Inflammatory macrophage treated with lipopolysaccharide for 4 hours (primary cell): ENCODE measurements around the gene UBR3.
A peak's percentile ranks its signal among the peaks of the same experiment; 100 is the strongest.
"Not testable (repeated sequence)": the region's sequence is repeated elsewhere in the genome, so short reads cannot be mapped to it uniquely, and the experiment has no call there.

ENCODE experiments used
- DNase-seq: peaks from one replicate; pipeline ENCODE4 v3.0.0-alpha.2; 2020

Gene UBR3

DNA sequence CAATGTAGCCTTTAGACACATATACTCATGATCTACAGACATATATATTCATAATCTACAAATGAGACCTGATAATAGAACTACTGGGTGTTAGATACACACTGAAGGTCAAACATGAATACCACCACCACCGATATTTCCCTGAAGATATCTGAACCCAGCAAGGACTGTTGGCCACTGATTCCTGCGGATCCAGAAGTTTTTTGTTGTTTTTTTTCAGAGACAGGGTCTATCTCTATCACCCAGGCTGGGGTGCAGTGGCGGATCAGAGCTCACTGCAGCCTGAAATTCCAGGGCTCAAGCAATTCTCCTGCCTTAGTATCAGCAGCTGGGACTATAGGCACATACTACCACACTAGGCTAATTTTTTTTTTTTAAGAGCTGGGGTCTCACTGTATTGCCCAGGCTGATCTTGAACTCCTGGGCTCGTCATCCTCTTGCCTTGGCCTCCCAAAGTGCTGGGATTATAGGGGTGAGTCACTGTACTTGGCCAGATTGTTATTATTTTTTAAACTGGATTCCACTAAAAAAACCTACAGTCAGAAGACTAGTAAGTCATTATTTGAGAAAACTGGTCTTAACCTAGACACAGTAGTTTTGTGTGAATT, 4.4 kb upstream of the UBR3 start:
- DNase-seq, result no peak

DNA sequence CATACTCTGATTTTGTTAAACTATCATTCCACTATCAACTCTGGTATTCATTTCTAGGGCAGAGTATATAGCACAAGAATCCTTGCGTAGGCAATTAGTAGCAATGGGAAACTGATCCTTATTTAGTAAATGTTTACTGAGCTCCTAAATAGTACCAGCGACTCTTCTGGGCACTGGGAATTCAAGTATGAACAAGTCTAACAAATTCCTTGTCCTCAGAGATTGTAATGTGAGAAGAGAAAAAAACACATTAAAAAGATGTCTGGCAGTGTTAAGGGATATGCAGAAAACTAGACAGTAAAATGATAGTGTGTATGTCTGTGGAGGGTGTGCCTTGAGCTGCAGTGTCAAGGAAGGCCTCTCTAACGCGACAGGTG, 3.3 kb upstream of the UBR3 start:
- DNase-seq, result no peak

DNA sequence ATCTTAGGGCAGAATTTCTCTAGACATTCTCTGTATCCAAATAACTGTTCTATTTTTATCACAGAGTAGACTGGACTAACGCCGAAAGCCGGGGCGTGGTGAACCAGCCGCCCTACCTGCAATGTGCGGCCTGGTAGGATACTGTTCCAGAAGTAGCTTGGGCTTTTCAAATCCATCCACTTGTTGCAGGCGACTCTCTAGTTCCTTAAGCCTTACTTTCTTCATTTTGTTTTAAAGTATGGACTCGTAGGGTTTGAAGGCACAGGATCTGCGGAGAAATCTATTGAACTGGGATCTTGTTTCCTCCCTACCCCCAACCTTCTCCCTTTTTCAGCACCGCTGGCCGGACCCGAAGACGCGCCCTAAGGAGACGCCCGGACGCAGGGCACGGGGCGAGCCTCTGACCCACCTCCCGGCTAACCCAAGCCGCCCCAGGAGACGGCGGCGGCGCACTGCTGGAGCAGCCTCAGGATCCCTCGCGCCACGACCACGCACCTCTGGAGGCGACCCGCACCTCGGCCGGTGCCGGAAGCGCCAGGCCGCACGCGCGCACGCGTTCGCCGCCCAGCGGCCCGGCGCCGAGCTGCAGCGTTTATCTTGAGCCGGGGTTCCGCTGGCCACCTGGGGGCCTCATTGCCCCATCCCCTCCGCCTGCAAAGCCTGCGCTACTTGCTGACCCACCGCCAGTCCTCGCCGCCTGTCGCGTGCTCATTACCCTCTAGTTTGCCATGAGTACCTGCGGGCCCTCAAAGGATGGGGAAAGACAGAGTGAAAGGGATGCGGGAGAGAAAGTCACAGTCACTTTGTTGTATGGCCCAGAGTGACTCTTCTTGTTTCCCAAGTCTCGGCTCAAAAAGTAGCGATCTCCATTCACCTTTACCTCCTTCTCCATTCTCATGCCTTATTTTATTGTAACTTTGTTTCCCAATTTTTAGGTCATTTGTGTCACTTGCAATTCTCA, 2.6 kb upstream of the UBR3 start, which contains the start of gene METTL5:
METTL5 (minus strand) TSS at position 533 of the 961 bp plus-strand sequence; CDS start at position 225, 308 bp downstream.
- peak; percentile 78 for DNase-seq

DNA sequence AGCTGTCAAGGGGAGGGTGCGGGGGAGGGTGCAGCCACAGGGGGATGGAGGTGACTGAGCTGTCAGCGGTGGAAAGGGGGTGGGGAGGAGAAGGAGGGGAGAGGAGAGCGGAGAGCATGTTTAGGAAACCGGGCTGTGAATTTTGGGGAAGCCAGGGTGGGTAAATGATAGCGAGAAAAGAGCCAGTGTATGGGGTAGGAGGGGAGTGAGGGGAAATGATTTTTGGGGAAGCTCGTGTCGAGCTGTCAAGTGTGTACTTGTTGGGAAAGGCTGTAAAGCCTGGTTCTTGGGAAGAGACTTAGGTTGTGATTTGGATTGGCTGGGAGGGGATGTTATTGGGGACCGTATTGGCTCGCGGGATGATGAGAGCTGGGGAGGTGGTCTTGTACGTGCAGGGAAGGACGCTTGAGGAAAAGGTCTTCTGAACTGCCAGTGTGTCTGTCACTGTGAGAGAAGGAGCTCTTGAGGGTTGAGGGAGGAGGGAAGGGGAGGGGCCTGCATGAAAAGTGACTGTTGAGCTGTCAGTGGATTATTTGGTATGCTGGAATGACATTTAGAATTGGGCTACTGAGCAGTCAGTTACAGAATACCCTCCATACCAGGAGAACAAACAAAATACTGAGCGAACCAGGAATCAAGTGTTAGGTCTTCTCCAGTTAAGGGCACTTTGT, 1.0 kb downstream of the UBR3 start:
- peak; percentile 22 for DNase-seq

DNA sequence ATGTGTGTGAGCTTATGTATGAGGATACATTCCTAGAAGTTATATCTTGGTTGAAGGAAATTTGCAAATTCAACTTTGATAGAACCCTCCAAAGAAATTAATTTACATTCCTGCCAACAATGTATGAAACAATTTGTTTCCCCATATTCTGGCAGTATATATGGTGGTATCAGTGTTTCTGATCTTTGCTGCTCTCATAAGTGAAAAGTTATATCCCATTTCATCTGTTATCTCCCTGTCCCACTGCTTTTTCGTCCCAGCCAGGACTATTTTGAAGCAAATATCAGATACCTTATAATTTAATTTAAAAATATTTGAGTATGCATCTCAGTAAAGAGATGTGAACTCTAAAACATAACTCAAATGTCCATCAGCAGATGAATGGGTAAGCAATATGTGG, 7.1 kb downstream of the UBR3 start:
- no peak for DNase-seq

DNA sequence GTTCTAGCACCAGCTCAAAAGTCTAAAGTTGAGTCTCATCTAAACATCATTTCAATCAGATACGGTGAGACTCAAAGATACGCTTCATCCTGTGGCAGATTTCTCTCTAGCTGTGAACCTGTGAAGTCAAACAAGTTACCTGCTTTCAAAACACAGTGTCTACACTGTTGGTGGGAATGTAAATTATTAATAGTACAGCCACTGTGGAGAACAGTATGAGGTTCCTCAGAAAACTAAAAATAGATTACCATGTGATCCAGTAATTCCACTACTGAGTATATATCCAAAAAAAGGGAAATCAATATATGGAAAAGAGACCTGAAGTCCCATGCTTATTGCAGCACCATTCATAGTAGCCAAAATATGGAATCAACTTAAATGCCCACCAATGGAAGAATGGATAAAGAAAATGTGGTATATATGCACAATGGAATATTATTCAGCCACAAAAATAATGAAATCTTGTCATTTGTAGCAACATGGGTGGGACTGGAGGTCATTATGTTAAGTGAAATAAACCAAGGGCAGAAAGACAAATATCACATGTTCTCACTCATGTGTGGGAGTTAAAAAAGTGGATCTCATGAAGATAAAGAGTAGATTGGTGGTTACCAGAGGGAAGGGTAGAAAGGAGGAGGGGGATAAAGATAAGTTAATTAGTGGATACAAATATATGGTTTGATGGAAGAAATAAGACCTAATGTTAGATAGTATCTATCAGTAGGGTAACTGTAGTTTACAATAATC, 11.7 kb downstream of the UBR3 start:
- DNase-seq, result no peak

DNA sequence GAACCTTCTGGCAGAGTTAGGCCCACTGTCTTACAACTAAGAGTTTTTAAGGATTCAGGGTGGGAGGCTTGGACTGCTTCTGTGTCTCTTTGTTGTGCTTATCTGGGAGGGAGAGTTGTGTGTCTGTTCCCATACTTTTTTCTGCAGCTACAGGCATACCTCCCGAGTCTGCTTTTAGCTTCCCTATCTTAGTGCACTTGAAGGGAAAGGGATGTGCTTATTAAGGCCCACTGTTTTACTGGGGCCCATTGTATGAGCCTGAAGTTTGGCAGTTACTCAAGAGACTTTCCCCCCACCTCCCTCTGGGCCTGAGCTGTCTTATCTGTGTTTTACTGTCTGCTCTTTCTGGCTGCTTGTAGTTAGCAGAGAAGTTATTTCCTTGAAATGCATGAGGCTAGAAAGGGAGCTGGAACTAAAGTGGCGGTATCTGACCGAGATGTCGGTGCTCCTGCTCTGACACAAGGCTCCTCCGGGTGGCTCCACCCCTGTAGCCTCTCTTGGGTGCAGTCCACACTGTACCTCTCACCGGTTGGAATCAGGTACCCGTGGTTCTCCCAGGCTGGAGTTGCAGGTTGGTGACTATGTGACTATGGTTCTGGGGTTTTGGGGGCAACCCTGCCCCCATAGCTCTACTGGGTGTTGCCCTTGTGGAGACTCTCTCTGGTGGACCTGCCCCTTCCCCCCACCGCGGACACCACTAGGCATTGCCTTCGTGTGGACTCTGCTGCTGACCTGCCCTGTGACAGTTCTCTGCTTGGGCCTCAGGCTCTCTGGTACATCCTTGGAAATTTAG, 12.9 kb downstream of the UBR3 start:
- DNase-seq, result no peak

DNA sequence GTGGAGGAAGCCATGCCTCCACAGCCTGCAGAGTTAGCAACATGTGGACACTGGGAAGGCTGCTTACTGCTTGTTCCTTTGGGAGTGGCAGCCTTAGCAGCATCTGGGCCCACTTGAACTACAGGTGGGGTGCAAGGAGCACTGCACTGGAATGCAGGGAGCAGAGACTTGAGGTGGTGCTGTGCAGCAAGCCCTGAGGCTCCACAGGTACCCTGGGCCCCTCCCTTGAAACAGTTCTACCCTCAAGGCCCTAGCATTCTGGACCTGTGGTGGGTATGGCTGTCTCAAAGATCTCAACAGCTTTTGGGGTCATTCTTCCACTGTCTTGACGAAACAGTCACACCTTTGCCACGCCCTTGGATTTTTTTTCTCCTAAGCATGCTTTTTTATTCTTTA, 13.5 kb downstream of the UBR3 start:
- DNase-seq, result no peak

DNA sequence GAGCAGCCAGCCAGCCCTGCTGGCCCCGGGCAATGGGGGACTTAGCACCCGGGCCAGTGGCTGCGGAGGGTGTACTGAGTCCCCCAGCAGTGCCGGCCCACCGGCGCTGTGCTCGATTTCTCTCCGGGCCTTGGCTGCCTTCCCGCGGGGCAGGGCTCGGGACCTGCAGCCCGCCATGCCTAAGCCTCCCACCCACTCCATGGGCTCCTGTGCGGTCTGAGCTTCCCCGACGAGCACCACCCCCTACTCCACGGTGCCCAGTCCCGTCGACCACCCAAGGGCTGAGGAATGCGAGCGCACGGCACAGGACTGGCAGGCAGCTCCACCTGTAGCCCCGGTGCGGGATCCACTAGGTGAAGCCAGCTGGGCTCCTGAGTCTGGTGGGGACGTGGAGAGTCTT, 14.4 kb downstream of the UBR3 start:
- not testable (repeated sequence) for DNase-seq

DNA sequence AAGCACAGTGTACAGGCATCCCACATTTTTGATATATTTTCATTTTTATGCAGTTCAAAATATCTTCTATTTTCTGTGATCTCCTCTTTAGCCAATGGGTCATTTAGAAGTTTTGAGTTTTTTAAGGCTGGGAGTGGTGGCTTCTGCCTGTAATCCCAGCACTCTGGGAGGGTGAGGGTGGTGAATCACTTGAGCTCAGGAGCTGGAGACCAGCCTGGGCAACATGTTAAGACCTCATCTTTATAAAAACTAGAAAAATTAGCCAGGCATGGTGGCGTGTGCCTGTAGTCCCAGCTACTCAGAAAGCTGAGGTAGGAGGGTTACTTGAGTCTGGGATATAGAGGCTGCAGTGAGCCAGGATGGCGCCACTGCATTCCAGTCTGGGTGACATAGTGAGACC, 17.8 kb downstream of the UBR3 start:
- DNase-seq, result no peak

DNA sequence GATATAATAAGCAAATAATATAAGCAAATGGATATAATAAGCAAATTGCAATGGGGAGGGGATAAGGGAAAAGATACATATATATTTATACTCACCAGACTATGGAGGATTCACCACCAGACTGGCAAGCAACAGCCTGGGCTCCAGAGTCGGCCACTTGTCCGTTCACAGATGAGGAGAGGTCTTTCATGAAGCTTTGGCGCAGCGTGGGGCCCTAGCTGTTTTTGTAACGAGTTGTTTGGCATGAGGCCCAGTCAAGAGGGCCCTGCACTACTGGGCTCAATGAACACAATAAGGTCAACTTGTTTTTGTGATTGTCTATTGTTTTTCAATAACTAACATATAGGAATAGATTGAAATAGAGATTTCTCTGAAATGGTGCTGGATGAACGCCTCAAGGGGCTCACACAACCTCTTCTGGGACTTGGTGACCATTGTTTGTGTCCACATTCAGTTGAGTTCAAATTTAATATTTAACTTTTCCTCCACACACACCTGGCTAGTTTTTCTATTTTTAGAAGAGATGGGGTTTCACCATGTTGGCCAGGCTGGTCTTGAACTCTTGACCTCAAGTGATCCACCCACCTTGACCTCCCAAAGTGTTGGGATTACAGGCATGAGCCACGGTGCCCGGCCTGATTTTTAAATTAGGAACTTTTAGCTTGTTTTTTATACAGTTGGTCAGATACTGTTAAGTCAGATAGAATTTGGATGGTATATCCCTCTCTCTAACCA, 21.9 kb downstream of the UBR3 start:
- DNase-seq, result not testable (repeated sequence)

DNA sequence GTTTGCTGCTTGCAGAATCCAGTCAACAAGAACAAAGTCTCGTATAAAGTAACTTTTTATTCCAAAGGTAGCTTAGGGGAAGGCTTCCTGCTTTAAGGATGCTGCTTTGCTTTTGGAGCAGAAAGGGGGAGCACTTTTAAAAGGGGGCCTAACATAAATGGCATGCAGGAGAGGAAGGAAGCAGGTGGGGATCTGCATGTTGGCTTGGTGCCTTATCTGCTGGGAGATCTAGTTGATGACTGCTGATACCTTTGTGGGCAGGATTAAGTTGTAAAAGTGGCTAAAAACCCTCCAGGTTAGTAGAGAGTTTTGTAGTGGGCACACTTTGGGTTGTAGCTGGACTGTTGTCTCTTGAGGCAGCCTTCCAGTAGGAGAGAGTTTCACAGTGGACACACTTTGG, 22.5 kb downstream of the UBR3 start:
- DNase-seq, result no peak

DNA sequence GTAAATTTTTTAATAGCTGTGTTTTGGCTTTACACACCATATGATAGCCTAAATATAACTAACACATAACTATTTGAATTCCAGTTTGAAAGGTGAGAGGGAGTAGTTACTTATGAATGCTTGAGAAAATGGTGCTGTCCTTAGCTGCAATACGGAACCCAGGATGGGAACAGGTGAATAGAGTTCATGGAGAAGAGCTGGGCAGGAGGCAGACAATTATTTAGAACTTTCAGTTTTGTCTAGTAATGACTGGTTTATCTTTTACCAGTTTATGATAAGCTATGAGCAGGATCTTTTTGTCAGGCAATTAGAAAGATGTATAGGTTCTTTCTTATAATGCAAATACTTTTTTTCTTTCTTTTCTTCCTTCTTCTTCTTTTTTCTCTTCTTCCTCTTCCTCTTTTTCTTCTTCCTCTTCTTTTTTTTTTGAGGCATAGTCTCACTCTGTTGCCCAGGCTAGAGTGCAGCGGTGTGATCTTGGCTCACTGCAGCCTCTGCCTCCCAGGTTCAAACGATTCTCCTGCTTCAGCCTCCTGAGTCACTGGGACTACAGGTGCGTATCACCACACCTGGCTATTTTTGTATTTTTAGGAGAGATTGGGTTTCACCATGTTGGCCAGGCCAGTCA, 25.9 kb downstream of the UBR3 start:
- DNase-seq, result no peak

DNA sequence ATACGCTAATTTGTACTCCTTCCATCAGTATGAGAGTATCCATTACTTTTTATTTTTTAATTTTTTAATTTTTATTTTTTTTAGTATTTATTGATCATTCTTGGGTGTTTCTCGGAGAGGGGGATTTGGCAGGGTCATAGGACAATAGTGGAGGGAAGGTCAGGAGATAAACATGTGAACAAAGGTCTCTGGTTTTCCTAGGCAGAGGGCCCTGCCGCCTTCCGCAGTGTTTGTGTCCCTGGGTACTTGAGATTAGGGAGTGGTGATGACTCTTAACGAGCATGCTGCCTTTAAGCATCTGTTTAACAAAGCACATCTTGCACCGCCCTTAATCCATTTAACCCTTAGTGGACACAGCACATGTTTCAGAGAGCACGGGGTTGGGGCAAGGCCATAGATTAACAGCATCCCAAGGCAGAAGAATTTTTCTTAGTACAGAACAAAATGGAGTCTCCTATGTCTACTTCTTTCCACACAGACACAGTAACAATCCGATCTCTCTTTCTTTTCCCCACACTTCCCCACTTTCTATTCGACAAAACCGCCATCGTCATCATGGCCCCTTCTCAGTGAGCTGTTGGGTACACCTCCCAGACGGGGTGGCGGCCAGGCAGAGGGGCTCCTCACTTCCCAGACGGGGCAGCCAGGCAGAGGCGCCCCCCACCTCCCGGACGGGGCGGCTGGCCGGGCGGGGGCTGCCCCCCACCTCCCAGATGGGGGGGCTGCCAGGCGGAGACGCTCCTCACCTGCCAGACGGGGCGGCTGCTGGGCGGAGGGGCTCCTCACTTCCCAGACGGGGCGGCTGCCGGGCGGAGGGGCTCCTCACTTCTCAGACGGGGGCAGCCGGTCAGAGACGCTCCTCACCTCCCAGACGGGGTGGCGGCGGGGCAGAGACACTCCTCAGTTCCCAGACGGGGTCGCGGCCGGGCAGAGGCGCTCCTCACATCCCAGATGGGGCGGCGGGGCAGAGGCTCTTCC, 28.3 kb downstream of the UBR3 start:
- DNase-seq, result not testable (repeated sequence)

DNA sequence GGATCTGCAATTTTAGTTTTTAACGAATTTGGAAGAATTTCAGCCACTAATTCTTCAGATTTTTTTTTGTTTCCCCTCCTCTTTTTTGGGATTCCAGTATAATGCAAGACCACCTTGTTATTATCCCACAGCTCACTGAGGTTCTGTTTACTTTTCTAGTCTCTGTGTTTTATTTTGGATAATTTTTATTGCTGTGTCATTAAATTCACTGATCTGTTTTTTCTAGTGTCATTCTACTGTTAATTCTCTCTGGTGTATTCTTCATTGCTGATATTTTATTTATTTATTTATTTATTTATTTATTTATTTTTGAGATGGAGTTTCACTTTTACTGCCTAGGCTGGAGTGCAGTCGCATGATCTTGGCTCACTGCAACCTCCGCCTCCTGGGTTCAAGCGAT, 32.2 kb downstream of the UBR3 start:
- DNase-seq, result no peak

DNA sequence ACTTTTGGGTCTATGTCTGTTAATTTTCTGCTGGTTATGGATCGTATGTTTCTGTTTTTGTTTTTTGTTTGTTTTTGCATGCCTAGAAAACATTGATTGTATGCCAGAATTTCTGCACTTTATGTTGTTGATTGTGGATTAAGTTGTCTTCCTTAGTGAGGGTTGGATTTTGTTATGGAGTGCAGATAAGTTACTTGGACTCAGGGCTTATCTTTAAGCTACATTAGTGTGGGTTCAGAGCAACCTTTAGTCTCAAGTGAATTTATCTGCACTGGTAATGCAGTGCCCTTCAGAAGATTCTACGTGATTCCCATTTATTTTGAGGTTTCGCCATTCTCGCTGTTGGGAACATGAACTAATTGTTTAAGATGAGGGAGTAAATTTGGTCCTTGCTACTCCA, 32.9 kb downstream of the UBR3 start:
- no peak for DNase-seq

DNA sequence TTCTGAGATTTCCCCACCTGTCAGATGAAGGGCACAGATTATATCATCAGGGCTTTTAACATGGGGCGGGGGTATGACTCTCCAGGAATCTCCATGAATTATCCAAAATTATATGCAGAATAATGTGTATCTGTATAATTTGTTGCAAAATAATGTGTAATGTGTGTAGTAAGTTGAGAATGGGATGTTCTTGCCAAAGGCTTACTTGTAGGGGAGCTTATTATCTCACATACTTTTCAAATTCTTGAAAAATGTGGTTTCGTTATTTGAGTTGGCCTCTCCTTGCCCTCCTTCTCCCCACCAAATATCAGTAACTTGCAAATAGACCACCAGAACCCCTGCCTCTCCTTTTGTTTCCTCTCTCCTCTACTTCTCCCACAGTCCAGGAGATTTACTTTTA, 35.6 kb downstream of the UBR3 start:
- DNase-seq, result no peak

DNA sequence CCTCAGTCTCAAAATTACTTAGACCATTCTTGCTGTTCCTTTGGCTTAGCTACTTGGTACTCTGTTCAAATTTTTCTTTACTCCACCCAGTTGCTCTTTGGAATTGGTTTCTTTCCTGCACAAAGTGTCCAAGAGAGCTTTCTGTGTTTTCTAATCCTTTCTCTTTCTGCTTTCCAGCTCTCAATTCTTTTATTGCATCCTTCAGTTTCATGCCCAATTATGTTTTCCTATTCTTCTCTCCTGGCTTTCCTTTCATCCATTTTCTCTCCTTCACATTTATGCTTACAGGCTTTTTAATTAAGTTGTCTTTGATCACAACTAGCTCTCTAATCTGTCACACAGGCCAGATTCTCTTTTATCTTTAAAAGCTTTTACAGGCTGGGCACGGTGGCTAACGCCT, 38.2 kb downstream of the UBR3 start:
- no peak for DNase-seq

DNA sequence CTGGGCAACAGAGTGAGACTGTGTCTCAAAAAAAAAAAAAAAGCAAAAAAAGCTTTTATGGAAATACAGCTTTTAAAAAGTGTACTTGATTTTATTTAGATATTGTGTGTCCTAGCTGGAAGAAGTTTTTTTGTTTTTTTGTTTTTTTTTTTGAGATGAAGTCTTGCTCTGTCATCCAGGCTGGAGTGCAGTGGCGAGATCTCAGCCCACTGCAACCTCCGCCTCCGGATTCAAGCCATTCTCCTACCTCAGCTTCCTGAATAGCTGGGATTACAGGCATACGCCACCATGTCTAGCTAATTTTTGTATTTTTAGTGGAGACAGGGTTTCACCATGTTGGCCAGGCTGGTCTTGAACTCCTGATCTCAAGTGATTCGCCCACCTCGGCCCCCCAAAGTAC, 39.0 kb downstream of the UBR3 start:
- DNase-seq, result peak; percentile 14

DNA sequence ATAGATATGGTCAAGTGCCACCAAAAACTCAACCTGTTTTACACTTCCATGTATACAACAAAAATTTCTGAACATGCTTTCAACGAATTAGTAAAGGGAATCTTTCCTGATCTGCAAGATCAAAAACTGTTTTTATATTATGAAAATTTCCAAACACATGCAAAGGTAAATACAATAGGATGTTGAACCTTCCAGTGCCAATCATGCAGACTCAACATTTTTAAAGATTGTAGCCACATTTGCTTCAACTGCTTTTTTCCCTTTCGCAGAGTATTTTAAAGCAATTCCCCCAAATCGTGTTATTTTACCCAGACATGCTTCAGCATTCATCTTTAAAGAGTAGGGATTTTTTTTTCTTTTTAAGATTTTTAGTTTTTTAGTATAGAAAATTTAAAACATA, 40.3 kb downstream of the UBR3 start:
- no peak for DNase-seq
